NCI-H2196 treated with DMSO at 0.1 percent for 48 hours (cell line): ENCODE measurements around the gene LRRC41.
"Not testable (repeated sequence)": the region's sequence is repeated elsewhere in the genome, so short reads cannot be mapped to it uniquely, and the experiment has no call there.

Source experiments
- DNase-seq: peaks from one replicate; lab custom pipeline; 2025; ENCODE audit not compliant: unreplicated experiment; lab: John Stamatoyannopoulos, UW

Gene LRRC41

GRCh38 chr1:46246136-46246535, 57.3 kb downstream of the LRRC41 start:
- DNase-seq: not testable (repeated sequence)

GRCh38 chr1:46244656-46245371, 58.6 kb downstream of the LRRC41 start:
- DNase-seq: no peak

- DNase-seq: not testable (repeated sequence)
These were observed 59.6 kb downstream of the LRRC41 start for GRCh38 chr1:46243831-46244230.

GRCh38 chr1:46242918-46243317, 60.5 kb downstream of the LRRC41 start:
- no peak for DNase-seq

- not testable (repeated sequence) for DNase-seq
These were observed 61.7 kb downstream of the LRRC41 start for GRCh38 chr1:46241733-46242132.

DNA sequence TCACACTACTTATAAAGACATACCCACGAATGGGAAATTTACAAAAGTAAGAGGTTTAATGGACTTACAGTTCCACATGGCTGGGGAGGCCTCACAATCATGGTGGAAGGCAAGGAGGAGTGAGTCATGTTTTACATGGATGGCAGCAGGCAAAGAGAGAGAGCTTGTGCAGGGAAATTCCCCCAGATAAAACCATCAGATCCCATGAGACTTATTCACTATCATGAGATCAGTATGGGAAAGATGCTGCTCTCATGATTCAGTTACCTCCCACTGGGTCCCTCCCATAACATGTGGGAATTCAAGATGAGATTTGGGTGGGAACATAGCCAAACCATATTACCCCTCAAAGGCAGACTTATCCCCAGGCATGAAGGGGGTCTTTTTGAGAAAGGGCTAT, 64.6 kb downstream of the LRRC41 start:
- DNase-seq: not testable (repeated sequence)

DNA sequence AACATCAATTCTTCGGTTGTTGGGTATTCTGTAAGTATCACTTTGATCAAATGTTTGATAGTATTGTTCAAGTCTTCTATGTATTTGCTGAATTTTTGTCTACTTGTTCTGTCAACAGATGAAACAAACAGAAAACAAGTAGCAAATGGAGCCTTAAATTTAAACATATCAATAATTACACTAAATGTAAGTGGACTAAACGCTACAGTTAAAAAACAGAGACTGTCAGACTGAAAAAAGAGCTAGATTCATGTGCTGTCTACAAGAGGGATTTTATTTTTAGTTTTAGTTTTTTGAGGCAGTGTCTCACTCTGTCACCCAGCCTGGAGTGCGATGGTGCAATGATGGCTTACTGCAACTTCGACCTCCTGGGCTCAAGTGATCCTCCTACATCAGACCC, 66.5 kb downstream of the LRRC41 start:
- DNase-seq: no peak

DNA sequence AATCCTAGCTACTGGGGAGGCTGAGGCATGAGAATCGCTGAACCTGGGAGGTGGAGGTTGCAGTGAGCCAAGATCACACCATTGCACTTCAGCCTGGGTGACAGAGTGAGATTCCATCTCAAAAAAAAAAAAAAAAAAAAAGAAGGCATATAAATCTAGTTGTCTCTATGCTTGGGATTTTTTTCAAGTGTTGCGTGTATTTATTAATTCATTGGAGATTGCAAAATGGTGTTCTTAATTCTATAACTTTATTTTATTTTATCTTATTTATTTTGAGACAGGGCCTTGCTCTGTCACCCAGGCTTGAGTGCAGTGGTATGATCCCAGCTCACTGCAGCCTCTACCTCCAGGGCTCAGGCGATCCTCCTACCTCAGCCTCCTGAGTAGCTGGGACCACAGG, 72.2 kb downstream of the LRRC41 start:
- DNase-seq: not testable (repeated sequence)
